ENCODE data around the gene KIRREL3.

DNA sequence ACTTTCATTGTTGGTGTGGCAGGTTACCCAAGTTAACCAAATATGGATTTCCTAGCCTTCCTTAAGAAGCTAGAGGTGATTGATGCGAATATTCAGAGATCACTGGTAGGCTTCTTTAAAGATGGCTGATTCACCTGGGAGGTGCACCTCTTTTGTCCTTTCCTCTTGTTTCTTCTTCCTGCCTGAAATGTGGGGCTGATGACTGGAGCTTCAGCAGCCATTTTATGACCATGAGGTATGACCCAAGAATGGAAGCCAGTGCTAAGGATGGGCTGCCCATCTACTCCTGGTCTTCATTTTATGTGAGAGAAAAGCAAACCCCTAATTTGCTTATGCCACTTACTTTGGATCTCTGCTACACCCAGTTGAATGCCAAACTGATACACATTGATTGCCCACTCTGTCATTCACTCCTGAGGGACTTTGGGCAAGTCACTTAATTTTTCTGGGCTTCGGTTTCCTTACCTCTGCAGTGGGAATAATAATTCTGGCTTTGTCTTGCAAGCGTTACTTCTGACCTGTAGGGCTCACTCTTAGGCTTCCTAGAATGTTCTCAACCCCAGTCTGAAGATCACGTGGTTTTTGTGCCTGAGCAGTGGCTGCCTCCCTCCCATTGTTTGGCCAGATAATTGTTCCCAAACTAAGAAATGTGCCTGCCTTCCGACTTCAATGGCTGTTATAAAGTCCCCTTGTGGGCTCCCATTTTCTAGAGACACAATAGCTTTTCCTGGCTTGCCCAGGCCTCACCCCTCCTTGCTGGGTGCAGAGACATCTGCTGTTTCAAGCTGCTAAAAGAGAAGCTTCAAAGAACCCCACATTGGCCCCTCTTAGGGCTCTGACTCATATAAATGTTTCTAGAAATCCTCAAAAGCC lies 402.0 kb downstream of the KIRREL3 start:
- TF ChIP-seq GATA2 (IDR thresholded peaks at IDR 0.05; ENCODE audit: low read depth, low read length) (no peak), GATA3 (IDR thresholded peaks at IDR 0.05; ENCODE audit: low read depth, low read length) (no peak)
